Coronary artery (tissue), 2 donors: ENCODE results near the gene SYVN1.

Source experiments
- DNase-seq: peaks from one replicate; pipeline ENCODE4 v3.0.0-alpha.2; 2017; ENCODE audit warnings: low spot score
- H3K27ac ChIP-seq, 2 donors: fragments of 200-600 bp; sonication (generic); one replicate each; pipeline ENCODE4 v1.5.1; 2016 to 2019
- H3K4me3 ChIP-seq: fragments of 200-600 bp; sonication (generic); 2 replicates; pipeline ENCODE4 v1.5.1; 2016; ENCODE audit warnings: mild to moderate bottlenecking, moderate library complexity
- CTCF ChIP-seq: fragments of 200-600 bp; sonication (generic); IDR thresholded peaks from one replicate; pipeline ENCODE4 v1.5.1; 2019; ENCODE audit warnings: antibody characterized with exemption

The SYVN1 gene

GRCh38 chr11:65100674-65101350 lies 33.5 kb downstream of the SYVN1 start:
- no peak for DNase-seq
- no peak overlapping the region for H3K4me3 ChIP-seq
- no peak for TF ChIP-seq CTCF
- no peak overlapping the region for H3K27ac ChIP-seq

- TF ChIP-seq CTCF: no peak
- no peak for DNase-seq
- Histone ChIP-seq H3K27ac (peak overlapping the region; percentile 73 to 96), H3K4me3 (peak overlapping the region; percentile 95)
These were observed 37.4 kb downstream of the SYVN1 start for GRCh38 chr11:65096926-65097325.

GRCh38 chr11:65095974-65096806 lies 38.1 kb downstream of the SYVN1 start, which contains the start of gene VPS51:
Gene VPS51 (plus strand): TSS chr11:65096214. CDS start chr11:65096251, 37 bp downstream.
- TF ChIP-seq CTCF: no peak
- H3K27ac ChIP-seq: peak within 1 kb of the TSS; percentile 73 to 96
- peak within 1 kb of the TSS; percentile 95 for H3K4me3 ChIP-seq
- peak; percentile 91 for DNase-seq

GRCh38 chr11:65095427-65095826 lies 38.9 kb downstream of the SYVN1 start:
- TF ChIP-seq CTCF: no peak
- no peak for DNase-seq
- Histone ChIP-seq H3K27ac (peak overlapping the region in 1 of 2 donors; percentile 96), H3K4me3 (peak overlapping the region; percentile 95)

- no peak overlapping the region for H3K4me3 ChIP-seq
- no peak for TF ChIP-seq CTCF
- DNase-seq: no peak
- no peak overlapping the region for H3K27ac ChIP-seq
These were observed 43.7 kb downstream of the SYVN1 start for GRCh38 chr11:65090628-65091027.

GRCh38 chr11:65089621-65090020 lies 44.7 kb downstream of the SYVN1 start:
- DNase-seq: no peak
- Histone ChIP-seq H3K4me3 (no peak overlapping the region), H3K27ac (no peak overlapping the region)
- no peak for TF ChIP-seq CTCF

- no peak for DNase-seq
- no peak overlapping the region for H3K27ac ChIP-seq
- H3K4me3 ChIP-seq: no peak overlapping the region
- no peak for TF ChIP-seq CTCF
These were observed 46.5 kb downstream of the SYVN1 start for GRCh38 chr11:65087827-65088226.
